ENCODE measurements around the gene ISCA2.
"Not testable (repeated sequence)": the region's sequence is repeated elsewhere in the genome, so short reads cannot be mapped to it uniquely, and the experiment has no call there.

The ISCA2 gene, protein sequence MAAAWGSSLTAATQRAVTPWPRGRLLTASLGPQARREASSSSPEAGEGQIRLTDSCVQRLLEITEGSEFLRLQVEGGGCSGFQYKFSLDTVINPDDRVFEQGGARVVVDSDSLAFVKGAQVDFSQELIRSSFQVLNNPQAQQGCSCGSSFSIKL

DNA sequence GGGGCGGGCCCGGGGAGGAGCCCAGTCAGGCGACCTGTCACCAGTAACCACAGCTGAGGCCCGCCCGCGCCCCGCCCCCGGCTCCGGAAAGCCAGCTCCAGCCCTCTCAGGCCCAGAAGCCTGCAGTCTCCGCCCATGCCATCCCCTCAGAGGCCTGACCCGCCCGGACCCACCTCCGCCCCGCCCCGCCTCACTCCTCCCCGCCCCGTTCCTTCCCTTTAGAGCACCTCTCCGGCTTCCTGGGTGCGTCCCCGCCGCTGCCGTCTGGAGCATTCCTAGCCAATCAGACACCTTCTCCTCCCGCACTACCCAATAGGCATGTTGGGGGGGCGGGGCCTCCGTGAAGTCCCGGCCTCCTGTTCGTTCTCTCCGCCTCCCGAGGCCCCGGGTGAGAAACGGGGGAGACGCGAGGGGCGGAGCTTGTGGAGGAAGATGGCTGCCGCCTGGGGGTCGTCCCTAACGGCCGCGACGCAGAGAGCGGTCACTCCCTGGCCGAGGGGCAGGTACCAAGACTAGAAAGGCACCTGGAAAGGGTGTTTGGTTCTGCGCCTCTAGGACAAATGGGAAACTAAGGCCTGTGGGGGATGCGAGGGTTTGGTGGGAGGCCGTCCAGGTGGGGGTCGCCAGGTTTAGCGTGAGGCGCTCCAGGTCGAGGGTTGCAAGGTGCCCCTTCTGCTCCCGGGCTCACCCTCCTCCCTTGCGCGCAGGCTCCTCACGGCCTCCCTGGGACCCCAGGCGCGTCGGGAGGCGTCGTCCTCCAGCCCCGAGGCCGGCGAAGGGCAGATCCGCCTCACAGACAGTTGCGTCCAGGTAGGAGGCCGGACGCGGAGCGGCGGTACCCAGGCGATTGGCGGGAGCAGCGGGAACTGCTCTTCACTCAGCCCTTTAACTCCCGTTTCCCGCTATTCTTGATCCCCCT, at the start of gene ISCA2:
Gene ISCA2 (plus strand): TSS at position 423 of the 919 bp plus-strand sequence. CDS start 10 bp downstream, at position 433.
- peak; percentile 100 for DNase-seq

DNA sequence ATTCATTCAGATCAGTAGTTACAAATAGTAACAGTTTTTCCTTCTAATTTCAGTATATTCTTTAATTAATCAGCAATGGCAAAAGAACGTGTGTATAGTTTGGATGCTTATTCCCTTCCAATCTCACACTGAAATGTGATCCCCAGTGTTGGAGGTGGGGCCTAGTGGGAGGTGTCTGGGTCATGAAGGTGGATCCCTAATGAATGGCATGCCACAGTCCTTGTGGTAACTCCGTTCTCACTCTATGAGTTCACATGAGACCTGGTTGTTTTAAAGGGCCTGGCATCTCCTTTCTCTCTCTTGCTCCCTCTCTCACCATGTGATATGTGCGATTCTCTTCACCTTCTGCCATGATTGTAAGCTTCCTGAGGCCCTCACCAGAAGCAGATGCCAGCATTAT, 48.7 kb upstream of the ISCA2 start:
- no peak for DNase-seq

DNA sequence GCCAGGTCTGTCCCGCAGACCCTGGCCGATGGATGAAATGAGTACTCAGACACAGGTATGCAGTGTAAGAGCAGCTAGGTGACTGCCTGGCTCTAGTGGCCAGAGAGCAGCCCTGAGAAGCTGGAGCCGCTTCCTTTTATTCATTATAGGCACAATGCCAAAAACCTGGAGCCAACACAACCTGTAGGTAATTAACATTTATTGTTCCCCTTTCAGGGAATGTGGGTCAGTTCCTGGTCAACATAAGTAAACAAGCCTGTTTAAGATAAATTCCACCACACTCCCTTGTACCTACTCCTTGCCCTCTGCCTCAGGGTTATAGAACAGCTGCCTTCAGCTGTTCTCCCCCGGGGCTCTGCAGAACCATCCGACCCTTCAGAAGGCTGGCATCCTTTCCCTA, 39.2 kb upstream of the ISCA2 start:
- not testable (repeated sequence) for DNase-seq

DNA sequence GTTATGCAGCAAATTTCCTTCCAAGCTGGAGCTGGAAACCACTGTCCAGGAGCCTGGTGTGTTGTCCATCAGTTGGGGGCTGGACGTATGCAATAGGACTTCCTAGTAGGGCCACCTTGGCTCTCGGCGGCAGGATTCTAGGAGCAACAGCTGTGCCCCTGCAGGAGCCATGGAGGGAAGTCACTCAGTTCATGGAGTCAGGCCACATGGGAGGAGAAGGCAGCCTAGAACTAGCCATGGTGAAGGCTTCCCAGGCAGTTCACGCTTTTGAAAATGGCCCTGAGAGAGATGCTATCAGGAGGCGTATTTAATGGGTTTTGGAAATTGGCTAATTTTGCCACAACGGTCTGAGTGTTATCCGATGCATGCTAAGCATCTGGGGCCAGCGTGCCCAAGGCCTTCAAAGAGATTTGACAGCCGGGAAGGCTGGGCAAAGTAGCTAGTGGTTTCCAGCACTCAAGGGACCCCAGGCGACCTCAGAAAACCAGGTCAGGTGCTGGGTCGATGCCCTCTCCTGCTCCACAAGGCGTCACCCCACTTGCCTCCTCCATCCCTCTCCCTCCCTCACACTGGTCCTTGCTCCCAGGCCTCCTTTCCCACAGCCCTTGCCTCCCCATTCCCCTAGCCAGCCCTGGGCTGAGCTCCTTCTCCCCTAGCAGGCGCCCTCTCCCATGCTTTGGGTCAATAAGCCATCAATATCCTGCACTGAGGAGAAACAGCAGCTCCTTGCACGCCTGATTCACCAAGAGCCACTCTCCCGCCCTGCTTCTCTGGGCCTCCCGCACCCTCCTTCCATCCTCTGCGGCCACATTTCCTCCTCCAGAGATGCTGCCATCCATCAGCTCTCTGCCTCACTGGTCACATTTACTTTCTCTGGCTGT, 36.6 kb upstream of the ISCA2 start:
- DNase-seq, result no peak

DNA sequence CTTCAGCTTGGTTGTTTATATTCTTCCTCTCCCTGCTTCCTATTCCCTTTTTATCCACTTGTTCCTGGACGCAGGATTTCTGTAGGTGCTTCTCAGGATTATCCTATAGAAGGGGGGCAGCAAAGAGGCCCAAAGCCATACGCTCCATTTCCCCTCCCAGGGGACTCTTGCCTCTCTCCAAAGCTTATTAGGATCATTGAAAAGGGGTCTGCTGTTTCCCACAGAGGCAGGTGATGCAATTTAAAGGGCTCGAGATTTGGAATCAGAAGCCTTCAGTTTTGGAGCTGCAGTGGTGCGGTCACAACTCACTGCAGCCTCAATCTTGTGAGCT, 36.0 kb upstream of the ISCA2 start:
- DNase-seq, result no peak

DNA sequence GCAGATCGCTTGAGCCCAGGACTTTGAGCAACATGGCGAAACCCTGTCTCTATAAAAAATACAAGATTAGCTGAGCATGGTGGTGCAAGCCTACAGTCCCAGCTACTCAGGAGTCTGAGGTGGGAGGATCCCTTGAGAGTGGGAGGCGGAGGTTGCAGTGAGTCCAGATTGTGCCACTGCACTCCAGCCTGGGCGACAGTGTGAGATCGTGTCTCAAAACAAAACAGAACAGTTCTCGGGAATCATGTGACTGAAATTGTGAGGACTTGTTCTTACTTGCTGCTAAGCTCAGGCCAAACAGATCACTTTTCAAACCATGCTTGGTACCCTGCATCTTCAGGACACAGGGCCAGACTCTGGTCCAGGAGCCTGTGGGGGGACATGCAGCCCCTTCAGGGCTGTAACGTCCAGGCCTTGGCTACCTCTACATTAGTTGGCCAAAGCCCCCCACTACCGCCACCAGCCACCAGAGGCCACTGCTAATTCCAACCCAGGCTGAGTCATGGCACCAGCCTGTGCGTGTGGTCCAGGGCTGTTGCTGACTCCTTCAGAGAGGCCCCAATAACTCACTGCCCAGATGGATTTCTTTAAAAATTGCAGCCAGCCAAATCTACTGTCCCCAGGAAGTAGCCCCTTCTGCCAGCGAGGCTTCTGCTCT, 34.1 kb upstream of the ISCA2 start:
- peak; percentile 9 for DNase-seq

DNA sequence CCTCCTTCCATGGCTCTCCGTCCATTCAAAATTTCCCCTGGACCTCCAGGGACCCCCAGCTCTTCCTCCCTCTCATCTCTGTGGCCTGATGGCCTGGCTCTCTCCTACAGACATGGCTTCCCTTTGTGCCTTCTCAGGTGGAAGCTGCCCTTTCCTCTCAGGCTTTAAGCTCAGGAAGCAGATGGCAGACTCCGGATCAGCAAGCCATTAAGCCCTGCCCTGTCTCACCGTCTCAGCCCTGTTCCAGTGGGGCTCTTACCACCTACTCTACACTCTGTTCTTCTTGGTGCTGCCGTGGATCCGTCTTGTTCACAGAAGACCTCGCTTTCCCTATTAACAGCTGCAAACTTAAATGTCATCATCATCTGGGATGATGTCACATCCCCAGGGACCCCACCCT, 33.6 kb upstream of the ISCA2 start:
- no peak for DNase-seq

DNA sequence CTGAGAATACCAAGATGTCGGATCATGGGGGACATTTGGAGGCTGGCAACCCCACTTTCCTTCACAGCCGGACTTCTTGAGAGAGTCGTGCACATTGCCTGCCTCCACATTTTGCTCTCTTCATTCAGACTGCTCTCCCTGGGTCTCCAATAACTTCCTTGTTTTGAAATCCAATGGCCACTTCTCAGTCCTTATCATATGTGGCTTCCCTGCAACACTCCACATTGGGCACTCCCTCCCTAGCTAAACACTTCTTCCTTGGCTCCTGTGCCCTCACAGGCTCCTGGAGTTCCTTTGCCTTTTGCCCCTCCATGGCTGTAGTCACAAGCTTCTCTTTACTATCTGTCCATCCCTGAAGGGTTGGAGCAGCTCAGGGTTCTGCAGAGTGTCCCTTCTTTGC, 30.6 kb upstream of the ISCA2 start:
- no peak for DNase-seq

DNA sequence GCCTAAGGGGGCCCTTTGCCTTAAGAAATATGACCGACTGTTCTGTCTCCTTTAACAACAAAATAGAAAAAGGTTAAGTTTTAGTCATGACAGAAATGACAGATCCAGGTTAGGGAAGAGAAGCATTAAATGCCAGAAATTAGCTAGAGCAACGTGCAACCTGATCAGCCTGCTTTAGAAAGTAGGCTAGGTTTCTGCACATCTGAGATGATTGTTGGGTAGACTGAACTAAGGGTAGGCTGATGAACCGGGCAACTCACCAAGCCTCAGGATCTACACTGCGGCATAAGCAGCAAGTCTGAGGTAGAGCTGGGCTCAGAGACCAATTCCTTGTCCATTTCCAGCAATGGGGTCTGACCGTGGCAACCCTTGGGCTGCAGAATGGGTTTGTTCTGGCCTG, 29.9 kb upstream of the ISCA2 start:
- DNase-seq, result no peak

DNA sequence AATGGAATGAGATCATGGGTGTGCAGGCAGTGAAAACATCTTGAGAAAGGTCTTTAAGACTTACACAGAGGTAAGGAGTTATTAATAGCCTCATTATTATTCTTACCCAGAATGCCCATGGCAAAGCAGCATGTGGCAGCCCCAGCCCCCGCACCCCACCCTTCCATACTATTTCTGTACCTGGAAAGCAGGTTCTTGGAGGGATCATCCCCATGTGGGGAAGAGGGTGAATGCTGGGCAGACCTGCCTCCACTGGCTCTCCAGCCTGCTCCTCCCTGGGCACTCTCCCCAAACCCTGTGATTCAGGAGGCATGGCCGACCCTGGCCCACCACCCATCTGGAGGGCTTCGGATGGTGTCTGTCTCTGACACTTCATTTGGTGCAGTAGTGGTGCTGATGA, 28.8 kb upstream of the ISCA2 start:
- DNase-seq, result no peak

DNA sequence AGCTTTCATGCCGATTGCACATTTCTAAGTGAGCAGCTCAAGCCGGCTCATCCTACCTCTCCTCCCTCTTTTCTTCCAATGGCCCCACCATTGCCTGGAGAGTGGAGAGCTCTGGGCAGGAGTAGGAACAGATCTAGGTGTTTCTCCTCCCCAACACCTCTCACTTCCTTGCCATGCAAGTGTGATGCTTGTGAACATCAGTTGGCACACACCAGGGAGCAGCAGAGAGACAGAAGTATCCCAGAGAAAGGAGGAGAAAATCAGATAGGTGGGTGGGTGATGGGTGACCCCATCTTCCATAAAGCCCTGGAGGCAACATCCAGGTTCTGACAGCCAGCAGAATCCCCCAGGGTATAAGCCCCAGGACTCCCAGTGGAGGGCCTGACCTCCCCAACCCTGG, 28.2 kb upstream of the ISCA2 start:
- DNase-seq, result no peak

DNA sequence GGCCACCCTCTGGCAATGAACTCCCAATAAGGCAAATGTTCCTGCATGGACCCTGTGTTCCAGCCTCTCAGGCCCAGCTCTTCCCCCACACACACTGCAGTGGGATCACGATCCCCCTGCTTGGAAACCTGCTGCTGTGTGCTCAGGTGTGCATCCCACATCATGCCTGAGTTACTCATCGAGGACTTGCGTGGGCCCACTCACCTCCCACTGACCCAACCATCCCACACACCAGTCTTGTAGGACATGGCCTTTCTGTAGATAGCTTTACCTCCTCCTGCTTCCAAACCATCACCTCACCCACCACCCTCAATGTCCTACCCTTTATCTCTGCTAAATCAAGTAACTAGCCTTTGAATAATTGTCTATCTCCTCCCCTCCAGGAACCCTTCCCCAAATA, 25.1 kb upstream of the ISCA2 start:
- no peak for DNase-seq

DNA sequence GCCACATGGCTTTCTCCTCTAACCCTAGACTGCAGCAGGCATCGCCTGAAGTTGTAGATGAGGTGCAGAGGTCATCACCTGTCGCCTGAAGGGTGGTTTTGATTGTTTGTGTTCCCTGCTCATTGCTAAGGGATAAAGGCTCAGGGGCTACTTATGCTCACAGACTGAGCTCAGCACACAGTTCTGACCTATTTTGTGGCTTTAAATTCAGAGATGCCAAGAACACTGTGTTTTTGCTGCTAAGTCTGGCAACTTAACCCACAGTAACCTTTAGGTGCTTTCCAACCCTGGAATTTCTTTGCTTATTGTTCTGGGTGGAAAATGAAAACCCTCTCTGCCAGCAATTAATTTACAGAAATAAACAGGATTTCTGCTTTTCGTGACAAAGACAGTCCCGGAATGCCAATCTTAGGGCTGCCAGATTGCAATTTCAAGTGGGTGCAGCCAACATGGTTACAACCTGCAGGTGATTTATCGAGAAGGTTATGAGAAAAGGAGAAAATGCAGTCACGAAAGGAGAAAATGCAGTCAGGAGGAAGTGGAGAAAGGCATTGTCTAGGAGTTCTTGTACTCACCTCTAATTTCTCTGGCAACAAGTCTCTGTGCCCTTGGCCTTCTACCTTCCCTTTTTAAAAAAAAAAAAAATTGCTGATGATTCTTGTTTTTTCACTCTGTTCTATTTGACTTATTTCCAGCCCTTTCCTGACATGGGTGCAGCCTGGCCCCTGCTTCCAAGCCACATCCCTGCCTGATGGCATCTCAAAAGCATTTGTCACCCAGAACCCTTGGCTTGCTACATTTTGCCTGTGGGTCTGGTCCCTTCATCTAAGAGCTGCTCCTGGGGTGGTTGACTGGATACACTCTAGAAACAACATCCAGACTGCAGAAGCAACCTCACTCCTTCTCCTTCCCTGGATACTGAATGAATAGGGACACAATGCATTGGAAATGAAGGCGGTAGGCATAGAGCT, 23.7 kb upstream of the ISCA2 start:
- DNase-seq, result no peak

DNA sequence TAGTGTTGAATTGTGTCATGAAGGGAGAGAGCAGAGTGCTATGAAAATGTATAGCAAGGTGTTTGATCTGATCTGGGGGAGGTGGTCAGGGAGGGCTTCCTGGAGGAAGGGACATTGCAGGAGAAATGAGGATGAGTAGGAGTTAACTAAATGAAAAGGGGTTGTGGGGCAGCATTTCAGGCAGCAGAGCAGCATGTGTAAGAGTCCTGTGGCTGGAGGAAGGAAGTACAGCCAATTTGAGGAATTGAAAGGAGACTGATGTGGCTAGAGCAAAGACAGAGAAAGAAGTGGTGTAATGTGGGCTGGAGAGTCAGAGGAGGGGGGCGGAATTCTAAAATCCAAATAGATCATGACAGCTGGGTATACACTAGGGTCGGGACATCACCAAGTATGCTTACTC, 21.0 kb upstream of the ISCA2 start:
- no peak for DNase-seq

DNA sequence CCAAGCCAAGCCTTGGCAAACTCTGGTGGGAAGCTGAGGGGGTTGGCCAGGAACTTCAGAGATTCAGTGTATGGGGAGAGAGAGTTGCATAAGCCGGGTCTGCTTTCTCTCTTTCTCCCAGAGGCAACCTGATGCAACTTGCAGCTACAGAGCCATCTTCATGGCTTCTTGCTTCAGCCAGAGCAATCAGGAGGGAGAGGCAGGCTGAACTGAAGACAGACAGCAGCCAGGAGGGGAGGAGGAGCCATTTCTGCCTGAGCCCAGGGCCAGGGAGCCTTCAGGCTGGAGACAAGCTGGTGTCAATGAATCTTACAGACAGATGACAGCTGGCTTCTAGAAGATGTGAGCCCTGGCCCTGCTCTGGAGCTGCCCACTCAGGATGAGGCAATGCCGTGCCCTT, 19.2 kb upstream of the ISCA2 start:
- DNase-seq, result no peak

DNA sequence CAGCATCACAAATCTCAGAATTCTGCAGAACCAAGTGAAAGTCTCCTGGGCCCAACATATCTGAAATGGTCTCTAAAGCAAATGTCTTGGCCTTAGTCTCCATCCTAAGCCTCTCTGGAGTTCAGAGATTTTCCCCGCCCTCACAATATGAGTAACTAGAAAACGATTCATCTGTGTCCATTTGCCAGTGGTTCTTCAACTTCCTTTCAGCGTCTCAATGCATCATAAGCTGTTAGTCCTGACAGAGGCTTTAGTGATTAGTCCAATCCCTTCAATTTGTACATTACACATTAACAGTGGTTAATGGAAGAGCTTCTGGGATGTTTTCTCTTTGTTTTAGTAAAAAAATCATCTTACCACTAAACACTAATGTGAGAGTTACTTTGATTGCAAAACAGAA, 17.9 kb upstream of the ISCA2 start:
- DNase-seq, result no peak

DNA sequence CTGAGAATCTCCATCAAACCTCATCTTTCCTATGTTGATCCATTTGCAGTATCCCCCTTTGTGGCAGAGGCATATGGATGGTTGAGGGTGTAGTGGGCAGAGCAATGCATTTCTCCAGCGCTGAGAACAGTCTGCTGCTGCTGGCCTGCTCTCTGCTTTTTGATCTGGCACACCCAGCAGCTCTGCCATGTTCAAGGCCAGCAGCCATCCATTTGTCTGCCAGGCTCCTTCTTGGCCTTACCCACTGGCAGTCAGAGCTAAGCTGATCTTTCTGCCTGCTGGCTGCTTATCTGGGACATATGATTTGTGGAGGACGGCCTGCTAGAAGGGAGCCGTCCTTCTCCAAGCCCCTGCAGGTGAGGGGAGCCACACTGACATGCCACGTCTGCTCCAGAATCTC, 17.5 kb upstream of the ISCA2 start:
- DNase-seq, result no peak

DNA sequence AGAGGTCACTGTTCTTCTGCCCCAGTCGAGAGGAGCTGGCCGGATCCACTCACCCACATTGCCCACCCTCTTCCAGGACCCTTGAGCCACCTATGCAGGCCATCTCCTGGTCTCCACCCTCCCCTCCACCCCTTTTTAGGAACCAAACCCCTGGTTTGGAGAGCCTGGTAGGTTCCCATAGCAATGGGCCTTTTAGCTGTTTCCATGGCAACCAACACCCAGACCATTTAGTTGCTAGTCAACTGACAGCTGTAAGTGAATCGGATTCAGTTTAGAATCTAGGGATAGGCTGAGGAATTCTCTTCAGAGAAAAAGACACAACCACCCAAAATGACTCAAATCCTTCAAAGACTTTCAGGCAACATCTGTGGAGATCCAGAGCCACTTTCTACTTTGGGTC, 17.0 kb upstream of the ISCA2 start:
- no peak for DNase-seq

DNA sequence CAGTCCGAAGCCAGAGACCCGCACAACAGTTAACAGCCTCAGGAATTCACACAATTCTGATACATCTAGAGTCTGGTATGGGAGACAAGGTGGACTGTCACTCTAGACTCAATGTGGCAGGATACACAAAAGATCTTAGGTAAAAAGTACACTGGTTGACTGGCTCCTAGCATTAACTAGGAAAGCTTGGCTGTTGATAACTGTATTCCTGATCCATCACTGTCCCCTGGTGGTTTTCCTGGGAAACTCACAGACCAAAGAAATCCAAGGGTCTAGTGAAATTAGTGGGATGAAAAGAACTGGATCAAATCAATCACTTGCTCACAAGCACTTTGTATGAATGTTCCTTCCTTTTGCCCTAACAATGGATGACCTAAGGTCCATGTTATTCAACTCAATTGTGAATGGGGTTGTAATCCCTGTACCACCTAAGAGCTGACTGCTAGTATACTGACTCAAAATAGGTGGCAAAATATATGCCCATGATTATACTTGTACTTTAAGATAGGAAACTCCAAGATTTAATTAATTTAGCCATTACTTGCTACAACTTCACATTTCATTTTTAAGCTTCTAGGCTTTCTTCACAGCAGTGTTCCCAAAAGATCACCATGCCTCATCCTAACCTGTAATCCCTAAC, 14.4 kb upstream of the ISCA2 start:
- DNase-seq, result no peak

DNA sequence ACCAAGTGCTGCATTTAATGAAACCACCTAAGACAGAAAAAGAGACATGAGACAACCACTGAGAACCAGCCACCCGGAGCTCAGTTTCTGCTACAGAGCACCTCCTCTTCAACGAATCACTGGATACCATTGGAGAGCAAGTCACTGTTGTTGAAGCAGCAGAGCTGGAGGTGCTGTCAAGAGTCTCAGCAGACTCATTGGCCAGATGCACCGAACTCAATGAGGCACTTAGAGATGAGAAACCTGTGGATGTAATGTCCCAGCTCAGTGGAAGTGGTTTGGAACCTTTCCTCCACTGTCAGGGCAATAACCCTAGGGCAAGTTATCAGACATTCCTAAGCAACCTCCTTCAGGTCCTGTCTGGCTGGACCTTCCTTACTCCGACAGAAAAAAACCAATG, 13.5 kb upstream of the ISCA2 start:
- DNase-seq, result no peak

DNA sequence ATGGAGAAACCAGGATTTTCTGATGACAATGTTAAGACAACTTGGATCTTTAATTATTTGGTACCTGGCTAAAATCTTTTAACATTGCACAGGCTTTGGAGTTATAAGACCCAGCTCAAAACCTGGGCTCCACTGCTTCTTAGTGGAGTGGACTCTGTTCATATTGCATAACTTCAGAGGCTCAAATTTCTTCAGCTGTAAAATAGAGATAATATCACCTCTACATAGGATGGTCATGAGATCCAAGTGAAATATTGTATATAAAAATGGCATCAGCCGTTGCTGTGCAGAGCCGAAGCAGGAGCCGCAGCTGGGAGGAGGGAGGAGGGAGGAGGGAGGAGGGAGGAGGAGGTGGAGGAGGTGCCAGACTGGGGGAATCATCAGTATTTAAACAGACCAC, 11.0 kb upstream of the ISCA2 start:
- DNase-seq, result no peak

DNA sequence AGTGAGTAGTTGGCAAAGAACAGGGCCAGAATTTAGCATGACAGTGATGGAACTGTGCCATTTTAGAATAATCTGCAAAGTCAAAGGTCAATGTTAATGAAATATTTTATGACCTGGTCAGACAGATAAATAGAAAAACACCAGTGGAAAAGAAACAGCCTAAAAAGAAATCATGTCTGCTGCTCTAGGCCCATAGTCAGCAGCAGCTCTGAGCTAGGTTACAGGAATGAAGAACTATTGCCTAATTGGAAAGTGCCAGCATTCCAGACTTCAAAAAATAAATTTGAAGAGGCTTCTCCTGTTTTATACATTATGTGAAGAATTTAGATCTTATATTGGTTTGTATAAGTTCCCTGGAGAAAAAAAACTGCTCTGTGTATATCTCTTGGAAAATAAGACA, 10.2 kb upstream of the ISCA2 start:
- DNase-seq, result no peak

Data from activated gamma-delta T cell treated with Interleukin-2 at 50 U/mL for 16 hours (primary cell).